Esophagus muscularis mucosa (tissue), 4 donors: ENCODE data around the gene LANCL3. TPM values are rescaled to one million over a fixed set of nuclear protein-coding genes. Genes with fewer than 3 reads are reported as not detected.

ENCODE experiments used
- DNase-seq: peaks from one replicate; pipeline ENCODE4 v3.0.0-alpha.2; 2017; ENCODE audit errors: extremely low spot score
- H3K27ac ChIP-seq, 4 donors: fragments of 200-600 bp; sonication (generic); replicated peaks in 1 of 4; 1 replicate in 3 of 4; 2 replicates in 1 of 4; pipeline ENCODE4 v1.5.1; 2016 to 2019; ENCODE audit warnings: mild to moderate bottlenecking in 1 of 4
- H3K27me3 ChIP-seq, 4 donors: fragments of 200-600 bp; sonication (generic); one replicate each; pipeline versions ENCODE4 v1.5.1 to v1.6.0; 2016 to 2019
- H3K36me3 ChIP-seq, 4 donors: fragments of 200-600 bp; sonication (generic); one replicate each; pipeline ENCODE4 v1.5.1; 2016 to 2019
- H3K4me1 ChIP-seq, 4 donors: fragments of 200-600 bp; sonication (generic); one replicate each; pipeline ENCODE4 v1.5.1; 2016 to 2019
- H3K4me3 ChIP-seq, 4 donors: fragments of 200-600 bp; sonication (generic); 1 replicate in 2 of 4; 2 replicates in 2 of 4; pipeline ENCODE4 v1.5.1; 2016 to 2019; ENCODE audit warnings: mild to moderate bottlenecking in 4 of 4, moderate library complexity in 1 of 4
- H3K9me3 ChIP-seq, 4 donors: fragments of 200-600 bp; sonication (generic); 1 replicate in 3 of 4; 2 replicates in 1 of 4; pipeline ENCODE4 v1.5.1; 2016 to 2019
- CTCF ChIP-seq, 3 experiments: fragments of 200-600 bp in 2 of 3; fragments of 450-650 bp in 1 of 3; sonication (generic) in 2 of 3; IDR thresholded peaks; one replicate each; pipeline ENCODE4 v1.5.1; 2017 to 2019; ENCODE audit warnings: antibody characterized with exemption in 3 of 3, mild to moderate bottlenecking in 2 of 3, moderate library complexity in 1 of 3
- EP300 ChIP-seq: sonication (generic); formaldehyde crosslinking; IDR thresholded peaks from one replicate; pipeline ENCODE4 v1.6.1; 2017; ENCODE audit warnings: antibody characterized with exemption
- POLR2A ChIP-seq: fragments of 450-650 bp; IDR thresholded peaks from one replicate; pipeline ENCODE4 v1.6.1; 2017; ENCODE audit warnings: antibody characterized with exemption, moderate library complexity, mild to moderate bottlenecking, low read depth
- POLR2AphosphoS5 ChIP-seq, 2 donors: sonication (generic); formaldehyde crosslinking; IDR thresholded peaks; one replicate each; pipeline ENCODE4 v1.6.1; 2017; ENCODE audit warnings: antibody characterized with exemption in 2 of 2
- WGBS: methylation state at CpG from one replicate; pipeline ENCODE4 v1.1.5; 2018; 5-methylcytosine and 5-hydroxymethylcytosine counted together
- intact Hi-C: fragments of 100-400 bp; cut with DNase I; formaldehyde crosslinking; loops from one replicate; pipeline ENCODE4 v1.15.1; 2023
- total RNA-seq, 4 donors: library from RNA; depleted of rRNA; stranded (reverse); fragments of >200 nt; gene quantifications; one replicate each; pipeline versions ENCODE4 v1.1.0 to v1.2.1, GENCODE V29; 2016

Gene LANCL3
- total RNA-seq, 4 donors from 2014 or later, result 0.83 to 1.7 (median 1.5) TPM

- Histone ChIP-seq H3K27me3 (no peaks in the 10 kb centered on the region), H3K9me3 (no peaks in the 10 kb centered on the region), H3K36me3 (no peaks in the 10 kb centered on the region), H3K4me3 (no peak overlapping the region), H3K27ac (no peak overlapping the region), H3K4me1 (no peaks in the 10 kb centered on the region)
- 71% methylated on average over 1 of the region's 1 CpG for WGBS
- intact Hi-C loops, result no loop called here
- TF ChIP-seq POLR2A (no peak), CTCF (IDR thresholded peaks at IDR 0.05) (no peak), EP300 (no peak), POLR2AphosphoS5 (IDR thresholded peaks at IDR 0.05) (no peak)
- no peak for DNase-seq
Measured at GRCh38 chrX:37613933-37614332, 42.5 kb downstream of the LANCL3 start.

GRCh38 chrX:37627602-37628001, 56.1 kb downstream of the LANCL3 start:
- no peak for DNase-seq
- Histone ChIP-seq H3K27me3 (no peaks in the 10 kb centered on the region), H3K4me3 (no peak overlapping the region), H3K4me1 (no peaks in the 10 kb centered on the region), H3K9me3 (no peaks in the 10 kb centered on the region), H3K36me3 (no peaks in the 10 kb centered on the region), H3K27ac (no peak overlapping the region)
- intact Hi-C loops, result no loop called here
- TF ChIP-seq CTCF (IDR thresholded peaks at IDR 0.05), result no peak
- TF ChIP-seq POLR2A, result no peak
- no peak for TF ChIP-seq EP300
- TF ChIP-seq POLR2AphosphoS5 (IDR thresholded peaks at IDR 0.05), result no peak
- WGBS, result 50% methylated on average over 1 of the region's 1 CpG

- TF ChIP-seq POLR2AphosphoS5 (IDR thresholded peaks at IDR 0.05), result no peak
- no peak for TF ChIP-seq POLR2A
- no peak for TF ChIP-seq EP300
- no peak for TF ChIP-seq CTCF (IDR thresholded peaks at IDR 0.05)
- Histone ChIP-seq H3K9me3 (peaks cover 0 to 6% (median 0%) of the 10 kb centered on the region in 4 donors), H3K4me3 (no peak overlapping the region), H3K36me3 (no peaks in the 10 kb centered on the region), H3K4me1 (no peaks in the 10 kb centered on the region), H3K27me3 (no peaks in the 10 kb centered on the region), H3K27ac (no peak overlapping the region)
- intact Hi-C loops, result no loop called here
- no peak for DNase-seq
Measured at GRCh38 chrX:37638047-37638446, 66.6 kb downstream of the LANCL3 start.

- no peaks in the 10 kb centered on the region for H3K27me3 ChIP-seq
- no peak for DNase-seq
- H3K27ac ChIP-seq, result no peak overlapping the region
- no peaks in the 10 kb centered on the region for H3K36me3 ChIP-seq
- no peak overlapping the region for H3K4me3 ChIP-seq
- 65% methylated on average over 5 of the region's 5 CpGs for WGBS
- intact Hi-C loops, result no loop called here
- no peak for TF ChIP-seq POLR2A
- TF ChIP-seq CTCF (IDR thresholded peaks at IDR 0.05), result no peak
- TF ChIP-seq POLR2AphosphoS5 (IDR thresholded peaks at IDR 0.05), result no peak
- TF ChIP-seq EP300, result no peak
- H3K4me1 ChIP-seq, result no peaks in the 10 kb centered on the region
- no peaks in the 10 kb centered on the region for H3K9me3 ChIP-seq
Measured at GRCh38 chrX:37640142-37640541, 68.7 kb downstream of the LANCL3 start.

- TF ChIP-seq POLR2A (no peak), POLR2AphosphoS5 (IDR thresholded peaks at IDR 0.05) (no peak), CTCF (IDR thresholded peaks at IDR 0.05) (no peak), EP300 (no peak)
- no peak for DNase-seq
- Histone ChIP-seq H3K27ac (no peak overlapping the region), H3K9me3 (no peaks in the 10 kb centered on the region), H3K4me1 (no peaks in the 10 kb centered on the region), H3K36me3 (no peaks in the 10 kb centered on the region), H3K27me3 (no peaks in the 10 kb centered on the region), H3K4me3 (no peak overlapping the region)
- WGBS, result 67% methylated on average over 3 of the region's 3 CpGs
- intact Hi-C loops, result no loop called here
Measured at GRCh38 chrX:37641859-37642258, 70.4 kb downstream of the LANCL3 start.
